ENCODE measurements around the gene DENND4A. TPM values are rescaled to one million over a fixed set of nuclear protein-coding genes. Genes with fewer than 3 reads are reported as not detected.

The DENND4A gene
- total RNA-seq, 4 donors from 2014 or later = 16.5 to 40.4 (median 24.5) TPM

DNA sequence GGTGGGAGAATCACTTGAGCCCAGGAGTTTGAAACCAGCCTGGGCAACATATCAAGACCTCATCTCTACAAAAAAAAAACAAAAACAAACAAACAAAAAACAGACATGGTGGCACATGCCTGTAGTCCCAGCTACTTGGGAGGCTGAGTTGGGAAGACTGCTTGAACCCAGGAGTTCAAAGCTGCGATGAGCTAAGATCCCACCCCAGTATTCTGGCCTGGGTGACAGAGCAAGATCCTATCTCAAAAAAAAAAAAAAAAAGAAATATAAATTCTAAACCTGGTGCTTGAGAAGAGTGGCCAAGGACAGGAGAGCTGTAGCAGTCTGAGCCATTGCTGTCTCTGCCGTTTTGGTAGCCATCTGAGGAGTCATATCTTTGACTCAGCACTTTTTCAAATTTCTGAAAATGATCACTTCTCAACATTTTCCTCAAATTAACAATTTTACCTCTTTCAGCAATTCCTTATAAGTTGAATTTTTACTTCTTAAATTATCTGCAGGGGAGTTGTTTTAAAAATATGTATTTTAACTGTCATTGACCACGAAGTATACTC, 3.6 kb upstream of the DENND4A start:
- intact Hi-C loops (cut with DNase I; ENCODE audit: low total_unique reads) (loop anchor here (10.0 kb wide), 1 partner anchor 69 kb away; the partner anchor contains the start of gene RAB11A), in situ Hi-C loops (cut with MboI; ENCODE audit: low pct_ligation_motif_present in 1 of 4, low pct_unique_long_range_greater_than_20kb in 1 of 4, low sequenced_read_pairs in 3 of 4) (no loop called here)
- no peak for DNase-seq
- H3K4me1 ChIP-seq = peaks cover 0 to 10% (median 7%) of the 10 kb centered on the region in 4 donors
- H3K27ac ChIP-seq = no peak overlapping the region
- no peaks in the 10 kb centered on the region for H3K27me3 ChIP-seq
- H3K9me3 ChIP-seq = no peaks in the 10 kb centered on the region
- WGBS, 2 donors (ENCODE audit: low coverage in 1 of 2) = 74 to 76% methylated on average over 3 of the region's 3 CpGs
- TF ChIP-seq POLR2A (IDR thresholded peaks at IDR 0.05) = no peak
- TF ChIP-seq, protein P1, sequence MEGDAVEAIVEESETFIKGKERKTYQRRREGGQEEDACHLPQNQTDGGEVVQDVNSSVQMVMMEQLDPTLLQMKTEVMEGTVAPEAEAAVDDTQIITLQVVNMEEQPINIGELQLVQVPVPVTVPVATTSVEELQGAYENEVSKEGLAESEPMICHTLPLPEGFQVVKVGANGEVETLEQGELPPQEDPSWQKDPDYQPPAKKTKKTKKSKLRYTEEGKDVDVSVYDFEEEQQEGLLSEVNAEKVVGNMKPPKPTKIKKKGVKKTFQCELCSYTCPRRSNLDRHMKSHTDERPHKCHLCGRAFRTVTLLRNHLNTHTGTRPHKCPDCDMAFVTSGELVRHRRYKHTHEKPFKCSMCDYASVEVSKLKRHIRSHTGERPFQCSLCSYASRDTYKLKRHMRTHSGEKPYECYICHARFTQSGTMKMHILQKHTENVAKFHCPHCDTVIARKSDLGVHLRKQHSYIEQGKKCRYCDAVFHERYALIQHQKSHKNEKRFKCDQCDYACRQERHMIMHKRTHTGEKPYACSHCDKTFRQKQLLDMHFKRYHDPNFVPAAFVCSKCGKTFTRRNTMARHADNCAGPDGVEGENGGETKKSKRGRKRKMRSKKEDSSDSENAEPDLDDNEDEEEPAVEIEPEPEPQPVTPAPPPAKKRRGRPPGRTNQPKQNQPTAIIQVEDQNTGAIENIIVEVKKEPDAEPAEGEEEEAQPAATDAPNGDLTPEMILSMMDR (IDR thresholded peaks at IDR 0.05) = no peak
- no peak for TF ChIP-seq POLR2AphosphoS5 (IDR thresholded peaks at IDR 0.05)
- TF ChIP-seq EP300 (IDR thresholded peaks at IDR 0.05; ENCODE audit: low read depth) = no peak
- H3K36me3 ChIP-seq = no peaks in the 10 kb centered on the region
- H3K4me3 ChIP-seq = no peak overlapping the region

DNA sequence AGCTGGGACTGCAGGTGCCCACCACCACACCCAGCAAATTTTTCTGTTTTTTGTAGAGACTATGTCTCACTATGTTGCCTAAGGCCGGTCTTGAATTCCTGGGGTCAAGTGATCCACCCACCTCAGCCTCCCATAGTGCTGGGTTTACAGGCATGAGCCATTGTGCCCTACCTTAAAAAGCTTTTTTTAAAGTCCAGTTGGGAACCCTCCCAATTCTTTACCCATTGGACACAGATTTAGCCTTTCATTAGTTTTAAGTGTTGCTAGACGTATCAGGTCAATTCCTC, 1.7 kb upstream of the DENND4A start:
- DNase-seq = no peak
- Histone ChIP-seq H3K27me3 (no peaks in the 10 kb centered on the region), H3K36me3 (no peaks in the 10 kb centered on the region), H3K27ac (no peak overlapping the region), H3K4me3 (no peak overlapping the region), H3K4me1 (peaks cover 0 to 27% (median 15%) of the 10 kb centered on the region in 4 donors), H3K9me3 (no peaks in the 10 kb centered on the region)
- TF ChIP-seq POLR2A (IDR thresholded peaks at IDR 0.05) = no peak
- WGBS, 2 donors (ENCODE audit: low coverage in 1 of 2) = 100% methylated on average over 2 of the region's 2 CpGs
- in situ Hi-C loops (cut with MboI; ENCODE audit: low pct_ligation_motif_present in 1 of 4, low pct_unique_long_range_greater_than_20kb in 1 of 4, low sequenced_read_pairs in 3 of 4) = no loop called here
- intact Hi-C loops (cut with DNase I; ENCODE audit: low total_unique reads) = loop anchor here (10.0 kb wide), 1 partner anchor 71 kb away; the partner anchor contains the start of gene RAB11A

DNA sequence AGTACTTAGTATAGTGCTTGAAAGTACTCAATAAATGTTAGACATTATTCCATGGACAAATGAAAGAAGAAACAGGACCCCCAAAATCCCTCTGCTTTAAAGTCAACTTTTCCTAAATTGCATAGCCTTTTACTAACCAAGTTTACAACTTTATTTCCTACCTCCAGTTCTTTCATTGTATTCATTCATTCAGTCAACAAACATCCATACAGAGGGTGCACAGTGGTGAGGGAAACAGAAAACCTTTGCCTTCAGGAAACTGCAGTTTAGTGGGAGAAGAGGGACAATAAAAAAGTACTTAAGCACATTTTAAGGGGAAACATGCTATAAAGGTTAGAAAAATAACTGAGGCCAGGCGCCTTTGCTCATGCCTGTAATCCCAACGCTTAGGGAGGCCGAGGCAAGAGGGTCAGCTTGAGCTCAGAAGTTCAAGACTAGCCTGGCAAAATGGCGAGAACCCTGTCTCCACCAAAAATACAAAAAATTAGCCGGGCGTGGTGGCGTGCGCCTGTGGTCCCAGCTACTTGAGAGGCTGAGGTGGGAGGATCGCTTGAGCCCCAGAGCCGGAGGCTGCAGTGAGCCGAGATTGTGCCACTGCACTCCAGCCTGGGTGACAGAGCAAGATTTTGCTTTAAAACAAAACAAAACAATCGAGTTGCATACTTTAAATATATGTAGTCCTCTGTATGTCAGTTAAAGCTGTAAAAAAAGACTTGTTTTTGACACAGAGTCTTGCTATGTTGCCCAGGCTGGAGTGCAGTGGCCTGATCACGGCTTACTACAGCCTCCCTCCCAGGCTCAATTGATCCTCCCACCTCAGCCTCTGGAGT, 1.1 kb upstream of the DENND4A start:
- H3K9me3 ChIP-seq = no peaks in the 10 kb centered on the region
- intact Hi-C loops (cut with DNase I; ENCODE audit: low total_unique reads) = loop anchor here (10.0 kb wide), 1 partner anchor 72 kb away; the partner anchor contains the start of gene RAB11A
- in situ Hi-C loops (cut with MboI; ENCODE audit: low pct_ligation_motif_present in 1 of 4, low pct_unique_long_range_greater_than_20kb in 1 of 4, low sequenced_read_pairs in 3 of 4) = no loop called here
- peak overlapping the region in 3 of 4 donors; percentile 83 to 93 (median 87) for H3K4me3 ChIP-seq
- DNase-seq = no peak
- no peaks in the 10 kb centered on the region for H3K27me3 ChIP-seq
- peaks cover 0 to 27% (median 15%) of the 10 kb centered on the region in 4 donors for H3K4me1 ChIP-seq
- no peaks in the 10 kb centered on the region for H3K36me3 ChIP-seq
- TF ChIP-seq POLR2AphosphoS5 (IDR thresholded peaks at IDR 0.05) (no peak), POLR2A (IDR thresholded peaks at IDR 0.05) (no peak), EP300 (IDR thresholded peaks at IDR 0.05; ENCODE audit: low read depth) (no peak)
- TF ChIP-seq, protein P1 (IDR thresholded peaks at IDR 0.05) = no peak
- peak overlapping the region; percentile 97 to 99 (median 98) for H3K27ac ChIP-seq
- whole genome bisulfite sequencing, 2 donors (ENCODE audit: low coverage in 1 of 2) = 93 to 96% methylated on average over 10 to 13 of the region's 13 CpGs

DNA sequence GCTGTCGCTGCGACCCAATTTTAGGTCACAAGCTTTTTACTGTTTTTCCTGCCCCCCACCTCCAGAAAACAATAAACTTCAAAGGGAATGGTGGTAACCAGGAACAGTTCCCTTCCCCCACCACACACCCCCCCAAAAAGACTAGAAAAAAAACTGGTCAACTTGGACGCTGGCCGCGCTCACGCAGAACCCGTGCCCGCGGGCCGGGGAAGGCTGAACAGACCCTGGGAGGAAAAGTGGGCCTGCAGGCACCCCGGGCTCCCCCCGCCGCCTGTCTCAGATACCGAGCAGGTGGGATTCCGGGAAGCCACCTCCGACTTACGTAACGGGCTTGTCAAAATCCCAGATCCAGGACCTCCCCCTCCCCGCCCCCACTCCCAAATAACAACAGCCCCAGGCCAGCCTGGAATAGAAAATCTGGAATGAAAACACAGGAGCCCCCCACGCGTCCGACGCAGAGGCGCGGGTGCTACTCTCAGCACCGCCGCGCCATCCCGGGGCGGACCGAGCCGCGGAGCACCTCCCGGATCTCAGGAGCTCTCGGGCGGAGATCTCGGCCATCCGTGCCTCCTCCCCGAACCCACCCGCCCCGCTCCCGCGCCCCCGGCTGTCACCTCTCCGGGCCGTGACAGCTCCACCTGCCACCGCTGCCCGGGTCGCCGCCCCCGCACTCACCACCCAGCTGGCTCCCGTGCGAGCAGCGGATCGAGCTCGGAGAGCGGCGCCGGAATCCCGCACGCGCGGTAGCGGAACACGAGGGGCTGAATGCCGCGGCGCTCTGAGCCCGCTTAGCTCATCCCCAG, 557 bp downstream of the DENND4A start:
- peak overlapping the region; percentile 64 to 93 (median 85) for H3K4me3 ChIP-seq
- H3K4me1 ChIP-seq = peaks cover 2 to 37% (median 17%) of the 10 kb centered on the region in 4 donors
- intact Hi-C loops (cut with DNase I; ENCODE audit: low total_unique reads) (loop anchor here (10.0 kb wide), 1 partner anchor 73 kb away; the partner anchor contains the start of gene RAB11A), in situ Hi-C loops (cut with MboI; ENCODE audit: low pct_ligation_motif_present in 1 of 4, low pct_unique_long_range_greater_than_20kb in 1 of 4, low sequenced_read_pairs in 3 of 4) (no loop called here)
- H3K27me3 ChIP-seq = no peaks in the 10 kb centered on the region
- H3K36me3 ChIP-seq = no peaks in the 10 kb centered on the region
- 0 to 1% methylated on average over 2 to 62 of the region's 69 CpGs for WGBS, 2 donors (ENCODE audit: low coverage in 1 of 2)
- H3K9me3 ChIP-seq = no peaks in the 10 kb centered on the region
- TF ChIP-seq POLR2A (IDR thresholded peaks at IDR 0.05) (no peak), EP300 (IDR thresholded peaks at IDR 0.05; ENCODE audit: low read depth) (no peak), POLR2AphosphoS5 (IDR thresholded peaks at IDR 0.05) (no peak)
- TF ChIP-seq, protein P1 (IDR thresholded peaks at IDR 0.05) = no peak
- peak; percentile 67 for DNase-seq
- H3K27ac ChIP-seq = peak overlapping the region; percentile 97 to 99 (median 98)

Measured in transverse colon (tissue), 4 donors.